GM12873 (cell line): ENCODE results near the gene FOS.
A peak's percentile ranks its signal among the peaks of the same experiment; 100 is the strongest.

Source experiments
- TF ChIP-seq, protein P1 (sequence below): IDR thresholded peaks from 2 replicates; pipeline ENCODE4 v1.5.1; 2012; ENCODE audit warnings: low read depth, mild to moderate bottlenecking, moderate library complexity, low read length, control low read depth; ENCODE audit not compliant: insufficient read depth; ENCODE audit errors: missing control alignments

Gene FOS

GRCh38 chr14:75292886-75293285 lies 14.3 kb downstream of the FOS start:
- TF ChIP-seq, protein P1, sequence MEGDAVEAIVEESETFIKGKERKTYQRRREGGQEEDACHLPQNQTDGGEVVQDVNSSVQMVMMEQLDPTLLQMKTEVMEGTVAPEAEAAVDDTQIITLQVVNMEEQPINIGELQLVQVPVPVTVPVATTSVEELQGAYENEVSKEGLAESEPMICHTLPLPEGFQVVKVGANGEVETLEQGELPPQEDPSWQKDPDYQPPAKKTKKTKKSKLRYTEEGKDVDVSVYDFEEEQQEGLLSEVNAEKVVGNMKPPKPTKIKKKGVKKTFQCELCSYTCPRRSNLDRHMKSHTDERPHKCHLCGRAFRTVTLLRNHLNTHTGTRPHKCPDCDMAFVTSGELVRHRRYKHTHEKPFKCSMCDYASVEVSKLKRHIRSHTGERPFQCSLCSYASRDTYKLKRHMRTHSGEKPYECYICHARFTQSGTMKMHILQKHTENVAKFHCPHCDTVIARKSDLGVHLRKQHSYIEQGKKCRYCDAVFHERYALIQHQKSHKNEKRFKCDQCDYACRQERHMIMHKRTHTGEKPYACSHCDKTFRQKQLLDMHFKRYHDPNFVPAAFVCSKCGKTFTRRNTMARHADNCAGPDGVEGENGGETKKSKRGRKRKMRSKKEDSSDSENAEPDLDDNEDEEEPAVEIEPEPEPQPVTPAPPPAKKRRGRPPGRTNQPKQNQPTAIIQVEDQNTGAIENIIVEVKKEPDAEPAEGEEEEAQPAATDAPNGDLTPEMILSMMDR, result no peak

DNA sequence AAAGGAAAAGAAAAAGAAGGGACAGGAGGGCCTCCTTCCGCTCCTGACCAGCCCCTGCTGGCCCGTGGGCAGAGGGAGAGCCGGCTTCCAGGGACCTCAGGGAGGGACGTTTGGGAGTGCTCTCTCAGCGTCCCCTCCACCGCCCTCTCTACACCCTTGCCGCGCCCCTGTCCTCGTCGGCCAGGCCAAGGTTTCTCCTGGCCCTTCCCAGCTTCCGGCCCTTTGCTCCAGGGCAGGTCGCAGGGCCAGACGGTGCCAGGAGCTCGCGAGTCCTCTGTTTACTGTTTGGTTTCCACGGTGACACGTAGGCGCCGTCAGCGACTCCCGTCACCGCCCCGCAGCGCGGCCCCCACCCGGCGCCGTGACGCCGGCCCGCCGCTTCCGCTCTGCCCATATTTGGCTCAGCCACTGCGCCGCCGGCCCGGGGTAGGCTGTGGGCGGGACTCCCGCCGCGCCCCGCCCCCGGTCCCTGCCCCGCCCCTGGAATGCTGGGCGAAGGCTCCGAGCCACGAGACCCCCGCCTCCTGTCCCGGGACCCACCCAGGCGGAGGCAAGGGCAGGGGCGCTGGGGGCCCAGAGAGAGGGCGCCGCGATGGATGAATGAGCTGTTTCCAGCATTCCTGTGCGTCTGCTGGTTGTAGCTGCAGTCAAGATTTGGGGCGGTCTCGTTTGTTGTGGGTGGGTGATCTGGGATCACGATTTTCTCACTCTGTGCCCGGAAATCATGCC lies 15.5 kb downstream of the FOS start:
- TF ChIP-seq, protein P1, result no peak

GRCh38 chr14:75294649-75295033 lies 16.0 kb downstream of the FOS start:
- TF ChIP-seq, protein P1, result peak; percentile 45

GRCh38 chr14:75295061-75295461 lies 16.4 kb downstream of the FOS start:
- TF ChIP-seq, protein P1, result no peak

- TF ChIP-seq, protein P1, result peak; percentile 95
Measured at GRCh38 chr14:75295491-75296345, 17.1 kb downstream of the FOS start.

DNA sequence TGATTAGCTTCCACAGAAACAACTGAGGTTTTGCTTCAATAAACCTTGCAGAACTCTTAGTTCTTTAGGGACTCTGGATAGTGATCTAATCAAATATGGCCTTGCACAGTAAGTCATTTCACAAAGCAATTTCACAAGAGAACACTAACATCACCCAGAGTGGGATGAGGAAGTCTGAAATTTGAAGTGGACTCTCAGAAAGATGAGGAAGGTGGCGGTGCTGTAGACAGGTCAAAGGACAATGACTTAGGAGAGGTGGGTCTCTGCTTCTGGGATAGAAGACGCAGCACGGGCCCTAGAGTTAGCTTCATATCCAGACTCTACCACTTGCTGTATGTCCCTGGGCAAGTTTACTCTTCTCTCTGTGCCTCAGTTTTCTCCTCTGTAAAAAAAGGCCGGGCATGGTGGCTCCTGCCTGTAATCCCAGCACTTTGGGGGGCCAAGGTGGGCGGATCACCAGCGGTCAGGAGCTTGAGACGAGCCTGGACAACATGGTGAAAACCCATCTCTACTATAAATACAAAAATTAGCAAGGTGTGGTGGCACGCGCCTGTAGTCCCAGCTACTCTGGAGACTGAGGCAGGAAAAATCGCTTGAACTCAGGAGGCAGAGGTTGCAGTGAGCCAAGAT lies 18.9 kb downstream of the FOS start:
- TF ChIP-seq, protein P1, result no peak
